ENCODE results near the gene ZSWIM5. TPM values are rescaled to one million over a fixed set of nuclear protein-coding genes. Genes with fewer than 3 reads are reported as not detected.
"Not testable (repeated sequence)": the region's sequence is repeated elsewhere in the genome, so short reads cannot be mapped to it uniquely, and the experiment has no call there.

Gene ZSWIM5
- total and polyA plus RNA-seq, 9 of the 15 experiments (the other 6 are each of a cell fraction or from before 2014, with no cell fraction given): under 0.01 to 0.07 (median 0.03) TPM; not detected in 3

DNA sequence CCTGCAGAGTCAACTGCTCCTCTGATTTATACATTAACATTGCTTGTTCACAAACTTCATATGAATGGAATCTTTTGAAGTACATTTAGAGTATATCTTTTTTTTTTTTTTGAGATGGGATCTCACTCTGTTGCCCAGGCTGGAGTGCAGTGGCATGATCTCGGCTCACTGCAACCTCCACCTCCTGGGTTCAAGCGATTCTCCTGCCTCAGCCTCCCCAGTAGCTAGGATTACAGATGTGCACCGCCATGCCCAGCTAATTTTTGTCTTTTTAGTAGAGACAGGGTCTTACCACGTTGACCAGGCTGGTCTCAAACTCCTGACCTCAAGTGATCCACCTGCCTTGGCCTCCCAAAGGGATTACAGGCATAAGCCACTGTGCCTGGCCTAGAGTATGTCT is 229.0 kb downstream of the ZSWIM5 start:
- H4K20me1 ChIP-seq (replicated peaks; ENCODE audit: control insufficient read depth, insufficient read depth, low read length); H3K27me3 ChIP-seq (ENCODE audit: control insufficient read depth in 2 of 2, insufficient read depth in 2 of 2, low read length in 2 of 2); H3K4me2 ChIP-seq (ENCODE audit: insufficient read depth, low read length); H3K27ac ChIP-seq (ENCODE audit: extremely low read depth, low read depth, low read length); H3K4me3 ChIP-seq; intact Hi-C loops (cut with micrococcal nuclease); H3K9me1 ChIP-seq (ENCODE audit: control insufficient read depth, insufficient read depth, low read length); in situ Hi-C loops (cut with MboI); CTCF ChIA-PET (ENCODE audit: low intra/inter-chr PET ratio); H3K4me1 ChIP-seq (replicated peaks in 1 of 2; ENCODE audit: control insufficient read depth in 2 of 2, insufficient read depth in 2 of 2, low read length in 2 of 2); H2AFZ ChIP-seq (ENCODE audit: low read depth, low read length); BruUV-seq (replicated peaks); DNase-seq (ENCODE audit: extremely low read depth in 1 of 4, low spot score in 3 of 4); ATAC-seq; FAIRE-seq; H3K9ac ChIP-seq (ENCODE audit: insufficient read depth in 1 of 2, low read depth in 2 of 2, low read length in 2 of 2); H3K9me3 ChIP-seq (replicated peaks; ENCODE audit: control insufficient read depth, insufficient read depth, low read depth, low read length): not testable (repeated sequence)
- H3K79me2 ChIP-seq (ENCODE audit: control insufficient read depth, insufficient read depth, low read length): peaks cover 22% of the 10 kb centered on the region; the same call in 2 of the 3 replicates
- POLR2A ChIA-PET: interaction anchor here (2.8 kb wide), 1 partner anchor 9 kb away, joined by 9 read pairs; the partner anchor contains the start of gene EIF2B3
- peak; percentile 86 for TF ChIP-seq ZNF121 (CRISPR knock-in tag; conservative IDR thresholded peaks at IDR 0.05)
- 86% methylated on average over 4 of the region's 4 CpGs for WGBS (ENCODE audit: insufficient coverage, low coverage, missing lambda C conversion rate)
- H3K36me3 ChIP-seq (ENCODE audit: control insufficient read depth, insufficient read depth, low read length): peaks cover 88% of the 10 kb centered on the region

DNA sequence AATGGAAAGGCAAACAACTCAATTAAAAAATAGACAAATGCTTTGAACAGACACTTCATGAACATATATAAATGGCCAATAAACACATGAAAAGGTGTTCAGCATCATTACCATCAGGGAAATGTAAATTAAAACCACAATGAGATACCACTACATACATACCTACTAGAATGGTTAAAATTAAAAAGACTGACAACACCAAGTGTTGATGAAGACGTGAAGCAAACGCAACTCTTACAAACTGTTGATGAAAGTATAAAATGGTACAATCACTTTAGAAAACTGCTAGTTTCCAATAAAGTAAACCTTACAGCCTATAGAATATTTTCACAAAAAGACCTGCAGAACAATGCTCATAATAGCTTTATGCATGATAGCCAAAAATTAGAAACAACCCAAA is 230.2 kb downstream of the ZSWIM5 start:
- in situ Hi-C loops (cut with MboI): no loop called here
- H3K9me1 ChIP-seq (ENCODE audit: control insufficient read depth, insufficient read depth, low read length): no peaks in the 10 kb centered on the region
- ChIA-PET CTCF (ENCODE audit: low intra/inter-chr PET ratio) (no interaction called here), POLR2A (interaction anchor here (2.8 kb wide), 1 partner anchor 10 kb away, joined by 9 read pairs; the partner anchor contains the start of gene EIF2B3)
- H3K9me3 ChIP-seq (replicated peaks; ENCODE audit: control insufficient read depth, insufficient read depth, low read depth, low read length): 0 out of 2 replicates have a peak, but pooled peaks cover 2% of the 10 kb centered on the region
- BruUV-seq (replicated peaks): no TSS peak
- WGBS (ENCODE audit: insufficient coverage, low coverage, missing lambda C conversion rate): 98% methylated on average over 2 of the region's 2 CpGs
- no peak overlapping the region for H3K27ac ChIP-seq (ENCODE audit: extremely low read depth, low read depth, low read length)
- FAIRE-seq (no peak), ATAC-seq (no peak), DNase-seq (ENCODE audit: extremely low read depth in 1 of 4, low spot score in 3 of 4) (no peak)
- H3K79me2 ChIP-seq (ENCODE audit: control insufficient read depth, insufficient read depth, low read length): peaks cover 17% of the 10 kb centered on the region; the same call in 2 of the 3 replicates
- no peak for TF ChIP-seq ZNF431 (CRISPR knock-in tag; IDR thresholded peaks at IDR 0.05)
- no peak for TF ChIP-seq C11orf30 (IDR thresholded peaks at IDR 0.05; ENCODE audit: low read depth)
- TF ChIP-seq ZNF184 (CRISPR knock-in tag; IDR thresholded peaks at IDR 0.05): peak; percentile 51; the same call in 1 of the 2 replicates
- no peak overlapping the region for H3K9ac ChIP-seq (ENCODE audit: insufficient read depth in 1 of 2, low read depth in 2 of 2, low read length in 2 of 2)
- H3K27me3 ChIP-seq (ENCODE audit: control insufficient read depth in 2 of 2, insufficient read depth in 2 of 2, low read length in 2 of 2): no peaks in the 10 kb centered on the region
- no peaks in the 10 kb centered on the region for H4K20me1 ChIP-seq (replicated peaks; ENCODE audit: control insufficient read depth, insufficient read depth, low read length)
- H2AFZ ChIP-seq (ENCODE audit: low read depth, low read length): no peak overlapping the region
- peaks cover 89% of the 10 kb centered on the region for H3K36me3 ChIP-seq (ENCODE audit: control insufficient read depth, insufficient read depth, low read length)
- no peak overlapping the region for H3K4me2 ChIP-seq (ENCODE audit: insufficient read depth, low read length)
- no peak overlapping the region for H3K4me3 ChIP-seq
- H3K4me1 ChIP-seq (replicated peaks in 1 of 2; ENCODE audit: control insufficient read depth in 2 of 2, insufficient read depth in 2 of 2, low read length in 2 of 2): no peaks in the 10 kb centered on the region
- intact Hi-C loops (cut with micrococcal nuclease): no loop called here
